K562 (cell line): Measurements from ENCODE around the gene ANXA9. TPM values are rescaled to one million over a fixed set of nuclear protein-coding genes. Genes with fewer than 3 reads are reported as not detected.
A peak's percentile ranks its signal among the peaks of the same experiment; 100 is the strongest.

Experiments used
- ARID3B ChIP-seq: fragments of 250-450 bp; sonication (Bioruptor Pico); IDR thresholded peaks from 2 replicates; pipeline ENCODE4 v1.4.0; 2020; ENCODE audit warnings: borderline replicate concordance
- BCL6 ChIP-seq: fragments of 250-450 bp; sonication (Bioruptor Pico); IDR thresholded peaks from 2 replicates; pipeline ENCODE4 v1.4.0; 2020
- CCAR2 ChIP-seq: fragments of 200-400 bp; formaldehyde crosslinking; IDR thresholded peaks from 2 replicates; pipeline ENCODE4 v1.6.1; 2017; ENCODE audit warnings: mild to moderate bottlenecking, low read depth, low read length
- CLOCK ChIP-seq: fragments of 250-450 bp; sonication (Bioruptor Pico); IDR thresholded peaks from 2 replicates; pipeline ENCODE4 v1.4.0; 2020; ENCODE audit warnings: mild to moderate bottlenecking, moderate library complexity, borderline replicate concordance
- CXXC5 ChIP-seq: fragments of 250-450 bp; sonication (Bioruptor Pico); IDR thresholded peaks from 2 replicates; pipeline ENCODE4 v1.8.0; 2022; ENCODE audit warnings: inconsistent platforms, mild to moderate bottlenecking, moderate library complexity
- ELF1 ChIP-seq: fragments of 200-800 bp; sonication (Bioruptor generic); IDR thresholded peaks from 2 replicates; pipeline ENCODE4 v1.6.1; 2016; ENCODE audit warnings: missing genetic modification characterization, missing compliant biosample characterization
- ELF4 ChIP-seq: fragments of 450-650 bp; formaldehyde crosslinking; IDR thresholded peaks from 2 replicates; pipeline ENCODE4 v1.4.0; 2022; ENCODE audit warnings: missing genetic modification characterization
- MCM2 ChIP-seq: fragments of 450-650 bp; IDR thresholded peaks from 2 replicates; pipeline ENCODE4 v1.6.1; 2017; ENCODE audit warnings: low read depth, mild to moderate bottlenecking
- NCOR1 ChIP-seq: fragments of 450-650 bp; IDR thresholded peaks from 2 replicates; pipeline ENCODE4 v1.6.1; 2016; ENCODE audit warnings: mild to moderate bottlenecking, moderate library complexity
- ZBTB40 ChIP-seq, 2 experiments: fragments of 450-650 bp in 1 of 2; sonication (generic) in 1 of 2; formaldehyde crosslinking in 1 of 2; IDR thresholded peaks; 2 replicates each; pipeline versions ENCODE4 v1.7.1 to v1.9.0; 2016 to 2022; ENCODE audit warnings: inconsistent platforms in 1 of 2, mild to moderate bottlenecking in 1 of 2, missing genetic modification reagents in 1 of 2
- ZFP36 ChIP-seq: fragments of 150-350 bp; IDR thresholded peaks from 2 replicates; pipeline ENCODE4 v1.6.1; 2018; ENCODE audit warnings: low read length, low read depth; ENCODE audit not compliant: partially characterized antibody
- ZNF134 ChIP-seq: fragments of 250-450 bp; sonication (Bioruptor Pico); conservative IDR thresholded peaks from 2 replicates; pipeline ENCODE4 v1.4.0; 2020
- ZNF212 ChIP-seq: fragments of 450-650 bp; formaldehyde crosslinking; IDR thresholded peaks from 2 replicates; pipeline ENCODE4 v1.4.0; 2020; ENCODE audit warnings: mild to moderate bottlenecking
- ZNF583 ChIP-seq: fragments of 250-450 bp; sonication (Bioruptor Pico); IDR thresholded peaks from 2 replicates; pipeline ENCODE4 v1.4.0; 2020
- ZNF707 ChIP-seq: fragments of 250-450 bp; sonication (Bioruptor Pico); conservative IDR thresholded peaks from 2 replicates; pipeline ENCODE4 v1.8.0; 2022; ENCODE audit warnings: inconsistent platforms, mild to moderate bottlenecking, moderate library complexity
- polyA plus RNA-seq, 8 experiments: library from polyadenylated mRNA; depleted of rRNA in 4 of 8; stranded (reverse) in 5 of 8; unstranded in 3 of 8; fragments of >200 nt; fragmentation: Nextera tagmentation in 2 of 8; fragmentation: Illumina TruSeq in 1 of 8; extraction: Ambion mirVana in 2 of 8; extraction: Trizol in 1 of 8; gene quantifications; 2 replicates each; pipeline versions ENCODE4 v1.2.1 to v1.2.3, GENCODE V29; 2011 to 2014; ENCODE audit warnings: inconsistent platforms in 1 of 8, missing spikeins in 1 of 8
- total RNA-seq, 7 experiments: library from RNA; depleted of rRNA in 6 of 7; stranded (reverse); fragments of >200 nt in 6 of 7; fragmentation: Illumina TruSeq in 2 of 7; extraction: Trizol in 2 of 7; gene quantifications; 2 replicates each; pipeline versions ENCODE4 v1.2.1 to v1.2.3, GENCODE V29; 2011 to 2021; ENCODE audit warnings: low replicate concordance in 1 of 7

ANXA9 gene
- total and polyA plus RNA-seq, 9 of the 15 experiments (the other 6 are each of a cell fraction or from before 2014, with no cell fraction given), result 0.24 to 1.6 (median 0.57) TPM

GRCh38 chr1:151006327-151007052 lies 24.4 kb downstream of the ANXA9 start, which contains the start of gene MINDY1 (continued):
- TF ChIP-seq ARID3B (CRISPR knock-in tag), result no peak
- TF ChIP-seq ZNF134 (CRISPR knock-in tag), result no peak
- TF ChIP-seq NCOR1, result no peak
- no peak for TF ChIP-seq MCM2
- TF ChIP-seq ZFP36, result peak; percentile 5
- TF ChIP-seq ZNF212 (CRISPR knock-in tag), result no peak
- no peak for TF ChIP-seq ELF4 (CRISPR knock-in tag)
- TF ChIP-seq CCAR2, result no peak
- TF ChIP-seq ELF1 (tag), result peak; percentile 54
- no peak for TF ChIP-seq CXXC5
- peak; percentile 32; the same call in 1 of the 2 replicates for TF ChIP-seq ZBTB40 (IDR thresholded peaks at IDR 0.05)
- no peak for TF ChIP-seq ZBTB40 (CRISPR knock-in tag; IDR thresholded peaks at IDR 0.05)
- no peak for TF ChIP-seq BCL6 (CRISPR knock-in tag)
- no peak for TF ChIP-seq CLOCK
- TF ChIP-seq ZNF707 (CRISPR knock-in tag), result no peak
- no peak for TF ChIP-seq ZNF583 (CRISPR knock-in tag)
